Upper lobe of left lung (tissue), 4 donors: Measurements from ENCODE around the gene PDE5A.

Source experiments
- CTCF ChIP-seq, 6 experiments: fragments of 450-650 bp in 4 of 6; fragments of 200-600 bp in 2 of 6; sonication (generic) in 2 of 6; IDR thresholded peaks; one replicate each; pipeline ENCODE4 v1.5.1; 2016 to 2019; ENCODE audit warnings: antibody characterized with exemption in 6 of 6
- POLR2A ChIP-seq, 4 donors: fragments of 450-650 bp; IDR thresholded peaks; one replicate each; pipeline ENCODE4 v1.5.1; 2016 to 2017; ENCODE audit warnings: antibody characterized with exemption in 4 of 4, mild to moderate bottlenecking in 2 of 4

DNA sequence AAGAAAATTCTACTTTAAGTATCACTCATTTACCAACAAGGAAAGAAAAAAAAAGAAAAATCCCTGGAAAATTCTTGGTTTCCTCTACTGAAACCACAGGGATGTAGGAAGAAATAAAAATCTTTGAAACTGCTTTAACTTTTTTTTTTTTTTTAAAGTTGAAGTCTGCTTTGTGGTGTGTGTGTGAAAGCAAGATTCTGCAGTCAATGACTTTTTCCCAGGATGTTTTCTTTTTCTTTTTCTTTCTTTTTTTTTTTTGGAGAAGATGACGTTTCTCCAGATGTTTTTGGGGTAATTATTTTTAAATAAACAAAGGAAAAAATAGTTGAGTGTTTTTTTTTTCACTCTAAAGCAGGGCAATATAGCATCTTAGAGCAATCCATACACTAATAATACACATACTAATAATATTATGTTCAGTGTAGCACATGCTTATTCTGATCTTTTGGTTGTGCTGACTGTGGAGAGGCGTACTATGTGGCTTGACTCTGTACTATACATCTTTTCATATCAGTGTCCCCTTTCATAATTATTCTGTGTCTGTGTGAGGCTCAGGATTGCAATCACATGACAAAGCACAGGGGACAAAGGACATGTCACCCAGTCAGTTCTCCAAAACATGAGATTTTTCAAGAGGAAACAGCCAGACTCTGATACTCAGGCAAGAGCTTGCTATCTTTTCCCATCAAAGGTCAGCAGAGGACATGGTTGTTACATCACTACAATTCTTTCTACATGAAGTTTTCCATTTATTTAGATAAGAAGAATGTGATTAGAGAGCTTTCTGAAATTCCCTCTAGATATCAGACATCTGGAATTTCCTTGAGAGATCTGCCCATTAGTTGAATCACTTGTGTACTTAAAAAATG is 111.0 kb downstream of the PDE5A start:
- no peak for TF ChIP-seq CTCF (IDR thresholded peaks at IDR 0.05)
- TF ChIP-seq POLR2A (IDR thresholded peaks at IDR 0.05): no peak
